Activated CD8-positive, alpha-beta memory T cell treated with anti-CD3 and anti-CD28 coated beads, Interleukin-2, amount 50 U/mL, for 1 hour (primary cell): Measurements from ENCODE around the gene APP.
"Not testable (repeated sequence)": the region's sequence is repeated elsewhere in the genome, so short reads cannot be mapped to it uniquely, and the experiment has no call there.

Experiments
- DNase-seq: peaks from one replicate; pipeline ENCODE4 v3.0.0-alpha.2; 2020; ENCODE audit errors: extremely low read depth

The APP gene

GRCh38 chr21:26164311-26164710 is 6.3 kb downstream of the APP start:
- no peak for DNase-seq

GRCh38 chr21:26162081-26162480 is 8.5 kb downstream of the APP start:
- no peak for DNase-seq

GRCh38 chr21:26159869-26160268 is 10.7 kb downstream of the APP start:
- no peak for DNase-seq

- DNase-seq = no peak
These were observed 12.8 kb downstream of the APP start for GRCh38 chr21:26157801-26158200.

- no peak for DNase-seq
These were observed 15.8 kb downstream of the APP start for GRCh38 chr21:26154753-26155152.

GRCh38 chr21:26153758-26154157 is 16.8 kb downstream of the APP start:
- no peak for DNase-seq

- DNase-seq = no peak
These were observed 21.7 kb downstream of the APP start for GRCh38 chr21:26148840-26149354.

GRCh38 chr21:26148071-26148839 is 22.3 kb downstream of the APP start:
- no peak for DNase-seq

- no peak for DNase-seq
These were observed 23.0 kb downstream of the APP start for GRCh38 chr21:26147535-26147934.

GRCh38 chr21:26146681-26147080 is 23.9 kb downstream of the APP start:
- DNase-seq = no peak

GRCh38 chr21:26144031-26144430 is 26.5 kb downstream of the APP start:
- no peak for DNase-seq

- DNase-seq = no peak
These were observed 28.2 kb downstream of the APP start for GRCh38 chr21:26142363-26142762.

- DNase-seq = no peak
These were observed 29.6 kb downstream of the APP start for GRCh38 chr21:26140926-26141325.

GRCh38 chr21:26140164-26140579 is 30.4 kb downstream of the APP start:
- DNase-seq = no peak

- DNase-seq = no peak
These were observed 31.8 kb downstream of the APP start for GRCh38 chr21:26138615-26139257.

GRCh38 chr21:26137379-26138060 is 33.0 kb downstream of the APP start:
- no peak for DNase-seq

GRCh38 chr21:26136671-26137070 is 33.9 kb downstream of the APP start:
- DNase-seq = no peak

GRCh38 chr21:26135520-26135919 is 35.0 kb downstream of the APP start:
- DNase-seq = no peak

GRCh38 chr21:26131554-26131953 is 39.0 kb downstream of the APP start:
- no peak for DNase-seq

- DNase-seq = not testable (repeated sequence)
These were observed 39.5 kb downstream of the APP start for GRCh38 chr21:26131053-26131452.

- DNase-seq = no peak
These were observed 40.2 kb downstream of the APP start for GRCh38 chr21:26130249-26130881.

GRCh38 chr21:26127918-26128317 is 42.7 kb downstream of the APP start:
- no peak for DNase-seq
